RWPE2 (cell line): Measurements from ENCODE around the gene MAP3K5.

ENCODE experiments used
- ATAC-seq: fragments of 200-7000 bp; cut with Tn5 transposase; 3 replicates; pipeline ENCODE4 v1.9.1; 2021; ENCODE audit warnings: low read depth
- DNase-seq: peaks from one replicate; pipeline ENCODE4 v3.0.0-alpha.2; 2020; ENCODE audit warnings: low spot score
- H3K27ac ChIP-seq: fragments of 450-650 bp; 2 replicates; pipeline ENCODE4 v1.5.1; 2017; ENCODE audit warnings: mild to moderate bottlenecking; ENCODE audit not compliant: poor library complexity, severe bottlenecking
- H3K27me3 ChIP-seq: fragments of 250-450 bp; sonication (Bioruptor Pico); 2 replicates; pipeline ENCODE4 v1.5.1; 2021; ENCODE audit warnings: mild to moderate bottlenecking, moderate library complexity; ENCODE audit not compliant: insufficient read depth, poor library complexity, severe bottlenecking
- H3K36me3 ChIP-seq: fragments of 250-450 bp; sonication (Bioruptor Pico); 2 replicates; pipeline ENCODE4 v1.5.1; 2020; ENCODE audit warnings: low read depth, mild to moderate bottlenecking, moderate library complexity
- H3K4me1 ChIP-seq: fragments of 250-450 bp; sonication (Bioruptor Pico); 2 replicates; pipeline ENCODE4 v1.5.1; 2021; ENCODE audit warnings: mild to moderate bottlenecking, moderate library complexity; ENCODE audit not compliant: insufficient read depth, poor library complexity, severe bottlenecking
- H3K4me3 ChIP-seq: fragments of 250-450 bp; sonication (Bioruptor Pico); 2 replicates; pipeline ENCODE4 v1.5.1; 2021; ENCODE audit warnings: mild to moderate bottlenecking, moderate library complexity; ENCODE audit not compliant: severe bottlenecking
- H3K9me3 ChIP-seq: fragments of 250-450 bp; sonication (Bioruptor Pico); 2 replicates; pipeline ENCODE4 v1.5.1; 2021; ENCODE audit warnings: mild to moderate bottlenecking, moderate library complexity; ENCODE audit not compliant: severe bottlenecking
- CTCF ChIP-seq: fragments of 450-650 bp; IDR thresholded peaks from one replicate; pipeline ENCODE4 v1.5.1; 2017; ENCODE audit warnings: mild to moderate bottlenecking, moderate library complexity; ENCODE audit not compliant: poor library complexity, severe bottlenecking

Gene MAP3K5

GRCh38 chr6:136672144-136672543 lies 120.1 kb downstream of the MAP3K5 start:
- no peak for DNase-seq
- H3K4me3 ChIP-seq: no peak overlapping the region
- TF ChIP-seq CTCF: no peak

GRCh38 chr6:136669299-136669699 lies 123.0 kb downstream of the MAP3K5 start:
- Histone ChIP-seq H3K27ac (peak overlapping the region; percentile 29), H3K9me3 (no peaks in the 10 kb centered on the region), H3K4me1 (peaks cover 25% of the 10 kb centered on the region), H3K4me3 (no peak overlapping the region), H3K36me3 (no peaks in the 10 kb centered on the region), H3K27me3 (no peaks in the 10 kb centered on the region)
- ATAC-seq: peak; percentile 98
- no peak for TF ChIP-seq CTCF
- no peak for DNase-seq

More at GRCh38 chr6:136672144-136672543, 120.1 kb downstream of the MAP3K5 start:
- Histone ChIP-seq H3K27me3 (no peaks in the 10 kb centered on the region), H3K27ac (no peak overlapping the region), H3K36me3 (no peaks in the 10 kb centered on the region), H3K4me1 (peaks cover 35% of the 10 kb centered on the region), H3K9me3 (no peaks in the 10 kb centered on the region)
- ATAC-seq: no peak

- H3K27ac ChIP-seq: no peak overlapping the region
- DNase-seq (no peak), ATAC-seq (no peak)
- no peaks in the 10 kb centered on the region for H3K9me3 ChIP-seq
- no peaks in the 10 kb centered on the region for H3K36me3 ChIP-seq
- peaks cover 25% of the 10 kb centered on the region for H3K4me1 ChIP-seq
- H3K27me3 ChIP-seq: no peaks in the 10 kb centered on the region
- TF ChIP-seq CTCF: no peak
- no peak overlapping the region for H3K4me3 ChIP-seq
These were observed 123.7 kb downstream of the MAP3K5 start for GRCh38 chr6:136668571-136668970.

GRCh38 chr6:136666041-136666440 lies 126.2 kb downstream of the MAP3K5 start:
- no peaks in the 10 kb centered on the region for H3K9me3 ChIP-seq
- H3K4me3 ChIP-seq: no peak overlapping the region
- no peaks in the 10 kb centered on the region for H3K36me3 ChIP-seq
- no peak overlapping the region for H3K27ac ChIP-seq
- no peak for TF ChIP-seq CTCF
- DNase-seq (no peak), ATAC-seq (no peak)
- no peaks in the 10 kb centered on the region for H3K27me3 ChIP-seq
- H3K4me1 ChIP-seq: peaks cover 25% of the 10 kb centered on the region

- no peak overlapping the region for H3K27ac ChIP-seq
- H3K27me3 ChIP-seq: no peaks in the 10 kb centered on the region
- H3K4me3 ChIP-seq: no peak overlapping the region
- no peak for ATAC-seq
- DNase-seq: no peak
- no peaks in the 10 kb centered on the region for H3K9me3 ChIP-seq
- no peaks in the 10 kb centered on the region for H3K36me3 ChIP-seq
- no peak for TF ChIP-seq CTCF
- no peaks in the 10 kb centered on the region for H3K4me1 ChIP-seq
These were observed 129.7 kb downstream of the MAP3K5 start for GRCh38 chr6:136662347-136663237.
